Fibroblast of lung (primary cell): ENCODE data around the gene AP1S2. TPM values are rescaled to one million over a fixed set of nuclear protein-coding genes. Genes with fewer than 3 reads are reported as not detected.

Source experiments
- DNase-seq, 2 donors: peaks; one replicate each; pipeline versions ENCODE4 v3.0.0 to v3.0.0-alpha.2; 2010; ENCODE audit warnings: low read depth in 2 of 2
- H2AFZ ChIP-seq: 2 replicates; pipeline ENCODE4 v1.5.1; 2012; ENCODE audit warnings: low read length, control low read depth, inconsistent platforms
- H3K27ac ChIP-seq: 2 replicates; pipeline ENCODE4 v1.5.1; 2011; ENCODE audit warnings: low read length, control low read depth; ENCODE audit not compliant: insufficient read depth
- H3K27me3 ChIP-seq: 2 replicates; pipeline ENCODE4 v1.5.1; 2011; ENCODE audit warnings: mild to moderate bottlenecking, low read length; ENCODE audit not compliant: control insufficient read depth, insufficient read depth
- H3K36me3 ChIP-seq: 2 replicates; pipeline ENCODE4 v1.5.1; 2011; ENCODE audit warnings: low read length; ENCODE audit not compliant: control insufficient read depth, insufficient read depth
- H3K4me1 ChIP-seq: 2 replicates; pipeline ENCODE4 v1.5.1; 2011; ENCODE audit warnings: low read length; ENCODE audit not compliant: control insufficient read depth, insufficient read depth; ENCODE audit errors: extremely low read depth
- H3K4me2 ChIP-seq: 2 replicates; pipeline ENCODE4 v1.5.1; 2011; ENCODE audit warnings: low read length, control low read depth; ENCODE audit not compliant: insufficient read depth; ENCODE audit errors: extremely low read depth
- H3K4me3 ChIP-seq, 4 experiments: fragments of 200-600 bp in 1 of 4; sonication (generic) in 1 of 4; replicated peaks in 1 of 4; 2 replicates each; pipeline ENCODE4 v1.5.1; 2011 to 2016; ENCODE audit warnings: low read length in 4 of 4, low read depth in 3 of 4, mild to moderate bottlenecking in 3 of 4, control low read depth in 2 of 4, inconsistent platforms in 1 of 4, mixed read lengths in 1 of 4; ENCODE audit not compliant: insufficient read depth in 1 of 4; ENCODE audit errors: control extremely low read depth in 1 of 4
- H3K79me2 ChIP-seq: 2 replicates; pipeline ENCODE4 v1.5.1; 2012; ENCODE audit warnings: mild to moderate bottlenecking, low read length, inconsistent platforms; ENCODE audit not compliant: control insufficient read depth, insufficient read depth
- H3K9ac ChIP-seq: 2 replicates; pipeline ENCODE4 v1.5.1; 2011; ENCODE audit warnings: mild to moderate bottlenecking, low read length, control low read depth; ENCODE audit not compliant: insufficient read depth
- H3K9me3 ChIP-seq: 2 replicates; pipeline ENCODE4 v1.5.1; 2012; ENCODE audit warnings: low read depth, low read length; ENCODE audit not compliant: control insufficient read depth, insufficient read depth
- H4K20me1 ChIP-seq: 2 replicates; pipeline ENCODE4 v1.5.1; 2011; ENCODE audit warnings: low read length; ENCODE audit not compliant: control insufficient read depth, insufficient read depth; ENCODE audit errors: extremely low read depth
- EZH2 ChIP-seq: IDR thresholded peaks from 2 replicates; pipeline ENCODE4 v1.5.1; 2012; ENCODE audit warnings: low read length, control low read depth, mild to moderate bottlenecking; ENCODE audit errors: missing control alignments
- polyA plus RNA-seq, 2 donors: library from polyadenylated mRNA; depleted of rRNA in 1 of 2; stranded (reverse) in 1 of 2; unstranded in 1 of 2; fragments of >200 nt; gene quantifications; 2 replicates each; pipeline ENCODE4 v1.2.1, GENCODE V29; 2011 to 2012; ENCODE audit warnings: missing spikeins in 1 of 2
- total RNA-seq: library from RNA; depleted of rRNA; stranded (reverse); fragments of >200 nt; gene quantifications from 2 replicates; pipeline ENCODE4 v1.2.1, GENCODE V29; 2014
- TF ChIP-seq, protein P1 (sequence below), 2 donors: IDR thresholded peaks in 1 of 2; conservative IDR thresholded peaks in 1 of 2; 1 replicate in 1 of 2; 2 replicates in 1 of 2; pipeline ENCODE4 v1.5.1; 2011 to 2012; ENCODE audit warnings: low read length in 2 of 2, control low read depth in 1 of 2, inconsistent platforms in 1 of 2, low read depth in 1 of 2, mild to moderate bottlenecking in 1 of 2

AP1S2 gene
- total and polyA plus RNA-seq, 2 donors (not counting 1 experiment from before 2014, with no cell fraction given) = 71.8 to 85.4 TPM

DNA sequence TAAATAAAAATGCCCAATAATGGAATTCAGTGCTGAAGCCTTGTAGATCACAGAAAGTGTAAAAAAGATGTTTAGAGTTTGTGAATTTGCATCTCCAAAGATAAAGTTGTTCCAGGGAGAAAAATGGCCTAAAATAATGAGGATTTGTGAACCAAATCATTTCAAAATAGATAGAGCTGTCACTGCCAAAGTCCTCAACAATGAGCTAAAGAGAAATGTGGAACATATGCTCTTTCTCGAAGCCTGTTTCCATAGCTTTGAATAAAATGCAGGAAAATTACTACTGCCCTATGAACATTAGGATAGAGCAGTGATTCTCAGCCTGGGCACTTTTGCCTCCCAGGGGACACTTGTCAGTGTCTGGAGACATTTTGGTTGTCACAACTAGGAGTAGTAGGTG lies 3.4 kb upstream of the AP1S2 start:
- TF ChIP-seq EZH2 = no peak
- TF ChIP-seq, protein P1, sequence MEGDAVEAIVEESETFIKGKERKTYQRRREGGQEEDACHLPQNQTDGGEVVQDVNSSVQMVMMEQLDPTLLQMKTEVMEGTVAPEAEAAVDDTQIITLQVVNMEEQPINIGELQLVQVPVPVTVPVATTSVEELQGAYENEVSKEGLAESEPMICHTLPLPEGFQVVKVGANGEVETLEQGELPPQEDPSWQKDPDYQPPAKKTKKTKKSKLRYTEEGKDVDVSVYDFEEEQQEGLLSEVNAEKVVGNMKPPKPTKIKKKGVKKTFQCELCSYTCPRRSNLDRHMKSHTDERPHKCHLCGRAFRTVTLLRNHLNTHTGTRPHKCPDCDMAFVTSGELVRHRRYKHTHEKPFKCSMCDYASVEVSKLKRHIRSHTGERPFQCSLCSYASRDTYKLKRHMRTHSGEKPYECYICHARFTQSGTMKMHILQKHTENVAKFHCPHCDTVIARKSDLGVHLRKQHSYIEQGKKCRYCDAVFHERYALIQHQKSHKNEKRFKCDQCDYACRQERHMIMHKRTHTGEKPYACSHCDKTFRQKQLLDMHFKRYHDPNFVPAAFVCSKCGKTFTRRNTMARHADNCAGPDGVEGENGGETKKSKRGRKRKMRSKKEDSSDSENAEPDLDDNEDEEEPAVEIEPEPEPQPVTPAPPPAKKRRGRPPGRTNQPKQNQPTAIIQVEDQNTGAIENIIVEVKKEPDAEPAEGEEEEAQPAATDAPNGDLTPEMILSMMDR (conservative IDR thresholded peaks at IDR 0.05 in 1 of 2, IDR thresholded peaks at IDR 0.05 in 1 of 2; ENCODE audit: low read depth in 1 of 2, low read length in 2 of 2) = no peak
- Histone ChIP-seq H3K36me3 (no peaks in the 10 kb centered on the region), H3K27me3 (peaks cover 4% of the 10 kb centered on the region)

GRCh38 chrX:15856636-15857035 lies 2.0 kb upstream of the AP1S2 start:
- Histone ChIP-seq H3K4me1 (no peaks in the 10 kb centered on the region), H3K9me3 (no peaks in the 10 kb centered on the region), H3K27me3 (peaks cover 4% of the 10 kb centered on the region), H3K36me3 (no peaks in the 10 kb centered on the region), H4K20me1 (no peaks in the 10 kb centered on the region), H3K4me2 (no peak overlapping the region), H3K79me2 (peaks cover 9% of the 10 kb centered on the region), H2AFZ (no peak overlapping the region), H3K27ac (no peak overlapping the region), H3K4me3 (no peak overlapping the region), H3K9ac (no peak overlapping the region)
- DNase-seq = no peak
- TF ChIP-seq, protein P1 (conservative IDR thresholded peaks at IDR 0.05 in 1 of 2, IDR thresholded peaks at IDR 0.05 in 1 of 2; ENCODE audit: low read depth in 1 of 2, low read length in 2 of 2) = no peak
- no peak for TF ChIP-seq EZH2

More for the DNA sequence above, 3.4 kb upstream of the AP1S2 start:
- Histone ChIP-seq H3K4me2 (no peak overlapping the region), H3K4me3 (no peak overlapping the region), H3K9ac (no peak overlapping the region), H3K27ac (no peak overlapping the region), H2AFZ (no peak overlapping the region), H3K79me2 (peaks cover 9% of the 10 kb centered on the region), H4K20me1 (no peaks in the 10 kb centered on the region), H3K4me1 (no peaks in the 10 kb centered on the region), H3K9me3 (no peaks in the 10 kb centered on the region)
- DNase-seq = no peak

- Histone ChIP-seq H3K36me3 (no peaks in the 10 kb centered on the region), H4K20me1 (no peaks in the 10 kb centered on the region), H3K4me3 (no peak overlapping the region), H3K79me2 (peaks cover 9% of the 10 kb centered on the region), H2AFZ (no peak overlapping the region), H3K9ac (no peak overlapping the region), H3K27ac (no peak overlapping the region), H3K9me3 (no peaks in the 10 kb centered on the region), H3K4me2 (no peak overlapping the region), H3K27me3 (peaks cover 2% of the 10 kb centered on the region), H3K4me1 (no peaks in the 10 kb centered on the region)
- DNase-seq = no peak
- TF ChIP-seq, protein P1 (conservative IDR thresholded peaks at IDR 0.05 in 1 of 2, IDR thresholded peaks at IDR 0.05 in 1 of 2; ENCODE audit: low read depth in 1 of 2, low read length in 2 of 2) = no peak
- no peak for TF ChIP-seq EZH2
These were observed 1.6 kb upstream of the AP1S2 start for GRCh38 chrX:15856222-15856587.
